ENCODE results near the gene CDC16. TPM values are rescaled to one million over a fixed set of nuclear protein-coding genes. Genes with fewer than 3 reads are reported as not detected.

CDC16 gene
- total RNA-seq, 1 experiment from 2014 or later = 61.0 TPM

- ChIA-PET RAD21 (ENCODE audit: low non-redundant PET in 1 of 2, low total read pairs in 2 of 2, uncharacterized antibody in 2 of 2, unreplicated experiment in 2 of 2) (no interaction called here), POLR2A (no interaction called here), CTCF (no interaction called here)
- H3K27me3 ChIP-seq (ENCODE audit: insufficient read depth, low read length) = no peaks in the 10 kb centered on the region
- H3K27ac ChIP-seq (ENCODE audit: low read depth, low read length) = no peak overlapping the region
- H3K4me2 ChIP-seq (ENCODE audit: low read length) = peak overlapping the region; percentile 77
- H3K4me3 ChIP-seq (replicated peaks in 1 of 2; ENCODE audit: low read depth in 1 of 2, low read length in 2 of 2) = peak overlapping the region; percentile 69 to 93
- H3K9me3 ChIP-seq (ENCODE audit: control insufficient read depth in 1 of 2, insufficient read depth in 1 of 2, low read depth in 1 of 2, low read length in 2 of 2) = no peaks in the 10 kb centered on the region; a peak in 1 of 4 replicates
- peak overlapping the region; percentile 74 for H3K9ac ChIP-seq (ENCODE audit: low read length)
- intact Hi-C loops (cut with micrococcal nuclease) = no loop called here
- no TSS peak for BruUV-seq (replicated peaks)
- peaks cover 18 to 34% of the 10 kb centered on the region in 2 experiments for H3K36me3 ChIP-seq (ENCODE audit: control insufficient read depth in 1 of 2, insufficient read depth in 2 of 2, low read length in 2 of 2)
- no peaks in the 10 kb centered on the region for H4K20me1 ChIP-seq (ENCODE audit: insufficient read depth)
- no peaks in the 10 kb centered on the region for H3K9me2 ChIP-seq (ENCODE audit: insufficient read depth)
- H3K4me1 ChIP-seq (ENCODE audit: control insufficient read depth in 1 of 2, insufficient read depth in 2 of 2, low read length in 2 of 2) = peaks cover 2 to 11% of the 10 kb centered on the region in 2 experiments; a peak in 2 of 4 replicates
- ATAC-seq (no peak), DNase-seq (ENCODE audit: low read depth, low spot score) (no peak)
- no peak for TF ChIP-seq ATF3 (IDR thresholded peaks at IDR 0.05)
- TF ChIP-seq ELF1 (IDR thresholded peaks at IDR 0.05; ENCODE audit: borderline replicate concordance, low read depth) = no peak
- no peak for TF ChIP-seq SIN3A (IDR thresholded peaks at IDR 0.05; ENCODE audit: low read depth)
- no peak for TF ChIP-seq FOSL1 (IDR thresholded peaks at IDR 0.05; ENCODE audit: low read depth)
- no peak for TF ChIP-seq SRF (IDR thresholded peaks at IDR 0.05; ENCODE audit: low read depth)
- TF ChIP-seq ZNF274 (IDR thresholded peaks at IDR 0.05; ENCODE audit: low read depth, low read length) = no peak
- no peak for TF ChIP-seq TCF7L2 (IDR thresholded peaks at IDR 0.05; ENCODE audit: borderline replicate concordance, extremely low read depth, insufficient read depth, insufficient read length)
- no peak for TF ChIP-seq CBX3 (IDR thresholded peaks at IDR 0.05; ENCODE audit: low read depth)
- TF ChIP-seq SP1 (IDR thresholded peaks at IDR 0.05; ENCODE audit: low read depth) = no peak
- TF ChIP-seq RAD21 (IDR thresholded peaks at IDR 0.05; ENCODE audit: low read depth) = no peak
- TF ChIP-seq YY1 (IDR thresholded peaks at IDR 0.05; ENCODE audit: extremely low read depth, insufficient replicate concordance, low read depth, low read length) = no peak
- TF ChIP-seq CTCF (IDR thresholded peaks at IDR 0.05 in 2 of 3, conservative IDR thresholded peaks at IDR 0.05 in 1 of 3; ENCODE audit: borderline replicate concordance in 1 of 3, insufficient read depth in 1 of 3, low read depth in 2 of 3, low read length in 2 of 3) = no peak
- no peak for TF ChIP-seq EZH2phosphoT487 (IDR thresholded peaks at IDR 0.05; ENCODE audit: borderline replicate concordance)
- TF ChIP-seq ZFX (IDR thresholded peaks at IDR 0.05) = no peak
- no peak for TF ChIP-seq REST (IDR thresholded peaks at IDR 0.05; ENCODE audit: low read depth)
- TF ChIP-seq EGR1 (IDR thresholded peaks at IDR 0.05; ENCODE audit: low read depth) = no peak
- TF ChIP-seq, protein P1, sequence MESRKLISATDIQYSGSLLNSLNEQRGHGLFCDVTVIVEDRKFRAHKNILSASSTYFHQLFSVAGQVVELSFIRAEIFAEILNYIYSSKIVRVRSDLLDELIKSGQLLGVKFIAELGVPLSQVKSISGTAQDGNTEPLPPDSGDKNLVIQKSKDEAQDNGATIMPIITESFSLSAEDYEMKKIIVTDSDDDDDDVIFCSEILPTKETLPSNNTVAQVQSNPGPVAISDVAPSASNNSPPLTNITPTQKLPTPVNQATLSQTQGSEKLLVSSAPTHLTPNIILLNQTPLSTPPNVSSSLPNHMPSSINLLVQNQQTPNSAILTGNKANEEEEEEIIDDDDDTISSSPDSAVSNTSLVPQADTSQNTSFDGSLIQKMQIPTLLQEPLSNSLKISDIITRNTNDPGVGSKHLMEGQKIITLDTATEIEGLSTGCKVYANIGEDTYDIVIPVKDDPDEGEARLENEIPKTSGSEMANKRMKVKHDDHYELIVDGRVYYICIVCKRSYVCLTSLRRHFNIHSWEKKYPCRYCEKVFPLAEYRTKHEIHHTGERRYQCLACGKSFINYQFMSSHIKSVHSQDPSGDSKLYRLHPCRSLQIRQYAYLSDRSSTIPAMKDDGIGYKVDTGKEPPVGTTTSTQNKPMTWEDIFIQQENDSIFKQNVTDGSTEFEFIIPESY (IDR thresholded peaks at IDR 0.05; ENCODE audit: extremely low read depth, insufficient replicate concordance, low read length) = no peak
- TF ChIP-seq POLR2A (IDR thresholded peaks at IDR 0.05; ENCODE audit: borderline replicate concordance, extremely low read depth, insufficient read depth, insufficient read length) = no peak
- TF ChIP-seq POLR2AphosphoS5 (IDR thresholded peaks at IDR 0.05; ENCODE audit: low read depth, low read length) = no peak
- no peak for TF ChIP-seq EZH2 (IDR thresholded peaks at IDR 0.05)
- H2AFZ ChIP-seq (ENCODE audit: low read depth, low read length, poor library complexity, severe bottlenecking) = no peak overlapping the region
- peaks cover 28% of the 10 kb centered on the region for H3K79me2 ChIP-seq (ENCODE audit: insufficient read depth, low read length)
Observed at GRCh38 chr13:114236227-114236626, 1.5 kb downstream of the CDC16 start.
